HL-60 (cell line): ENCODE data around the gene KYNU.

Experiments
- DNase-seq, 2 experiments: peaks; one replicate each; pipeline ENCODE4 v3.0.0-alpha.2; 2010 to 2020; ENCODE audit warnings: low read depth in 1 of 2, low spot score in 1 of 2
- H3K27ac ChIP-seq: fragments of 250-450 bp; sonication (Bioruptor Pico); replicated peaks from 2 replicates; pipeline ENCODE4 v1.5.1; 2020; ENCODE audit warnings: mild to moderate bottlenecking, moderate library complexity
- H3K27me3 ChIP-seq: fragments of 250-450 bp; sonication (Bioruptor Pico); 2 replicates; pipeline ENCODE4 v1.5.1; 2021; ENCODE audit warnings: mild to moderate bottlenecking, moderate library complexity; ENCODE audit not compliant: insufficient read depth, poor library complexity, severe bottlenecking
- H3K4me3 ChIP-seq: replicated peaks from 2 replicates; pipeline ENCODE4 v1.5.1; 2011; ENCODE audit warnings: mild to moderate bottlenecking, control low read depth, low read length; ENCODE audit not compliant: insufficient read depth
- GABPA ChIP-seq: IDR thresholded peaks from 2 replicates; pipeline ENCODE4 v1.6.1; 2012; ENCODE audit warnings: low read depth
- POLR2AphosphoS5 ChIP-seq: IDR thresholded peaks from 2 replicates; pipeline ENCODE4 v1.6.1; 2012; ENCODE audit warnings: low read depth
- SPI1 ChIP-seq: IDR thresholded peaks from 2 replicates; pipeline ENCODE4 v1.6.1; 2012; ENCODE audit warnings: low read depth, mild to moderate bottlenecking, borderline replicate concordance
- TF ChIP-seq, protein P1 (sequence below): IDR thresholded peaks from one replicate; pipeline ENCODE4 v1.5.1; 2011; ENCODE audit warnings: low read length, control low read depth, inconsistent platforms; ENCODE audit not compliant: insufficient read depth
- TF ChIP-seq, protein P2 (sequence below): IDR thresholded peaks from 2 replicates; pipeline ENCODE4 v1.6.1; 2012; ENCODE audit warnings: low read depth; ENCODE audit not compliant: insufficient replicate concordance

Gene KYNU

DNA sequence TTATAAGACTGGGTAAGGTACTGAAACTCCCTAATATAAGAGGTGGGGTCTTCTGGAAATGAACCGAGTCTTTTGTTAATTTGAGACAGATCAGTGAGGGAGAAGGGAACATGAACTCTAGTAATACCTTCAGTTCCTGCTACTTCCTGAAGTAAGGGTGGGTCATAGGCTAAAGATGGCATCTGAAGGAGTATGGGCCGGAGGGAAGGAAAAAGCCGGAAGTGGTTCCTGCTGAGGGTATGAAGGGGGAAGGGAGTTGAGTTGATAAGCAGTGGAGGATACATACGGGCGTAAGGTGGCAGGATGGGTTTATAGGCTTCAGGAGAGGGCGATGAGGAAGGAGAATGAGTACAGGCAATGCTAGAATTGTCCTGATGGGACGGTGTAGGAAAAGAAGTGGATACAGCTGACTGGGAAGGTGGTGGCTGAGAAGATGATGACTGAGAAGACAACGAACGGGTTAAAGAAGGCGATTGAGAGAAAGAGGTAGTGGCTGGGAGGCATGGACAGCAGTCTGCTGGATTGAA is 58.2 kb downstream of the KYNU start:
- DNase-seq = no peak
- no peaks in the 10 kb centered on the region for H3K27me3 ChIP-seq
- H3K27ac ChIP-seq = no peak overlapping the region
- TF ChIP-seq, protein P1, sequence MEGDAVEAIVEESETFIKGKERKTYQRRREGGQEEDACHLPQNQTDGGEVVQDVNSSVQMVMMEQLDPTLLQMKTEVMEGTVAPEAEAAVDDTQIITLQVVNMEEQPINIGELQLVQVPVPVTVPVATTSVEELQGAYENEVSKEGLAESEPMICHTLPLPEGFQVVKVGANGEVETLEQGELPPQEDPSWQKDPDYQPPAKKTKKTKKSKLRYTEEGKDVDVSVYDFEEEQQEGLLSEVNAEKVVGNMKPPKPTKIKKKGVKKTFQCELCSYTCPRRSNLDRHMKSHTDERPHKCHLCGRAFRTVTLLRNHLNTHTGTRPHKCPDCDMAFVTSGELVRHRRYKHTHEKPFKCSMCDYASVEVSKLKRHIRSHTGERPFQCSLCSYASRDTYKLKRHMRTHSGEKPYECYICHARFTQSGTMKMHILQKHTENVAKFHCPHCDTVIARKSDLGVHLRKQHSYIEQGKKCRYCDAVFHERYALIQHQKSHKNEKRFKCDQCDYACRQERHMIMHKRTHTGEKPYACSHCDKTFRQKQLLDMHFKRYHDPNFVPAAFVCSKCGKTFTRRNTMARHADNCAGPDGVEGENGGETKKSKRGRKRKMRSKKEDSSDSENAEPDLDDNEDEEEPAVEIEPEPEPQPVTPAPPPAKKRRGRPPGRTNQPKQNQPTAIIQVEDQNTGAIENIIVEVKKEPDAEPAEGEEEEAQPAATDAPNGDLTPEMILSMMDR = no peak
- no peak for TF ChIP-seq GABPA
- TF ChIP-seq, protein P2, sequence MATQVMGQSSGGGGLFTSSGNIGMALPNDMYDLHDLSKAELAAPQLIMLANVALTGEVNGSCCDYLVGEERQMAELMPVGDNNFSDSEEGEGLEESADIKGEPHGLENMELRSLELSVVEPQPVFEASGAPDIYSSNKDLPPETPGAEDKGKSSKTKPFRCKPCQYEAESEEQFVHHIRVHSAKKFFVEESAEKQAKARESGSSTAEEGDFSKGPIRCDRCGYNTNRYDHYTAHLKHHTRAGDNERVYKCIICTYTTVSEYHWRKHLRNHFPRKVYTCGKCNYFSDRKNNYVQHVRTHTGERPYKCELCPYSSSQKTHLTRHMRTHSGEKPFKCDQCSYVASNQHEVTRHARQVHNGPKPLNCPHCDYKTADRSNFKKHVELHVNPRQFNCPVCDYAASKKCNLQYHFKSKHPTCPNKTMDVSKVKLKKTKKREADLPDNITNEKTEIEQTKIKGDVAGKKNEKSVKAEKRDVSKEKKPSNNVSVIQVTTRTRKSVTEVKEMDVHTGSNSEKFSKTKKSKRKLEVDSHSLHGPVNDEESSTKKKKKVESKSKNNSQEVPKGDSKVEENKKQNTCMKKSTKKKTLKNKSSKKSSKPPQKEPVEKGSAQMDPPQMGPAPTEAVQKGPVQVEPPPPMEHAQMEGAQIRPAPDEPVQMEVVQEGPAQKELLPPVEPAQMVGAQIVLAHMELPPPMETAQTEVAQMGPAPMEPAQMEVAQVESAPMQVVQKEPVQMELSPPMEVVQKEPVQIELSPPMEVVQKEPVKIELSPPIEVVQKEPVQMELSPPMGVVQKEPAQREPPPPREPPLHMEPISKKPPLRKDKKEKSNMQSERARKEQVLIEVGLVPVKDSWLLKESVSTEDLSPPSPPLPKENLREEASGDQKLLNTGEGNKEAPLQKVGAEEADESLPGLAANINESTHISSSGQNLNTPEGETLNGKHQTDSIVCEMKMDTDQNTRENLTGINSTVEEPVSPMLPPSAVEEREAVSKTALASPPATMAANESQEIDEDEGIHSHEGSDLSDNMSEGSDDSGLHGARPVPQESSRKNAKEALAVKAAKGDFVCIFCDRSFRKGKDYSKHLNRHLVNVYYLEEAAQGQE = no peak
- TF ChIP-seq POLR2AphosphoS5 = no peak
- TF ChIP-seq SPI1 = no peak
- H3K4me3 ChIP-seq = no peak overlapping the region

DNA sequence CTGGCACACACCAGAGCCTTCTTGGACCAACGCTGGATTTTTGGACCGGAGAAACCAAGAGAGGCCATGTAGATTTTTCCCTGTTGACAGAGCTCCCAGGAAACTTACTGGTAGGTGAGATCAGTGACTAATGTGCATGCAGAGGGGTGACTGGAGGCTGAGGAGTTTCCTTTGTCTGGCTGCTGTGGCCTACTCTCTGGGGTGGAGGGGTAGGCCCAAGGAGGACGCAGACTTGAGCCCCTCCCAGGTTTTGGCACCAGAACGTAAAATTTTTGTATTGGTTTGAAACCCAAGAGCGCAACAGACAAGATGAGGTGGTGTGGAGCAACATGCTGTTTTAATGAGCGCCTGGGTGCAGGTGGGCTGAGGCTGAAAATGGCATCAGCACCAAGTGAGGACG is 59.2 kb downstream of the KYNU start:
- Histone ChIP-seq H3K4me3 (no peak overlapping the region), H3K27ac (no peak overlapping the region), H3K27me3 (no peaks in the 10 kb centered on the region)
- no peak for DNase-seq
- TF ChIP-seq, protein P1 = no peak
- TF ChIP-seq, protein P2 = no peak
- no peak for TF ChIP-seq POLR2AphosphoS5
- TF ChIP-seq SPI1 = no peak

DNA sequence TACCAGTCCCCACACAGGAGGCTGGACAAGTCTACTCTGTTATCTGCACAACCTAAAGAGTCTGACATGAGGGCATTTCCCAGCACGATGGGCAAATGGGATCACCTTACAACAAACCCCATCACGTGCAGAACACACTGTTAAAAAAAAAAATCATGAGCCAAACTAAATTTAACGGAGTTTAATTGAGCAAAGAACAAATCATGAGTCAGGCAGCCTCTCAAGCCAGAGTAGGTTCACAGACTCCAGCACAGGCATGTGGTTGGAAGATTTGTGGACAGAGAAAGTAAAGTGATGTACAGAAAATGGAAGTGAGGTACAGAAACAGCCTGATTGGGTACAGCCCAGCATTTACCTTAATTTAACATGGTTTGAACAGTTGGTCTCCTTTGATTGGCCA is 59.9 kb downstream of the KYNU start:
- TF ChIP-seq SPI1 = no peak
- TF ChIP-seq, protein P2 = no peak
- TF ChIP-seq POLR2AphosphoS5 = no peak
- TF ChIP-seq GABPA = no peak
- TF ChIP-seq, protein P1 = no peak
- H3K27ac ChIP-seq = no peak overlapping the region
- DNase-seq = no peak
- no peak overlapping the region for H3K4me3 ChIP-seq
- H3K27me3 ChIP-seq = no peaks in the 10 kb centered on the region
